GM19463 (cell line): ENCODE data around the gene CCNDBP1.
"Not testable (repeated sequence)": the region's sequence is repeated elsewhere in the genome, so short reads cannot be mapped to it uniquely, and the experiment has no call there.

ENCODE experiments used
- ATAC-seq: cut with Tn5 transposase; IDR thresholded peaks from one replicate; pipeline ENCODE4 v1.9.1; 2021; ENCODE audit warnings: mild to moderate bottlenecking, moderate library complexity; ENCODE audit not compliant: unreplicated experiment

CCNDBP1 gene

DNA sequence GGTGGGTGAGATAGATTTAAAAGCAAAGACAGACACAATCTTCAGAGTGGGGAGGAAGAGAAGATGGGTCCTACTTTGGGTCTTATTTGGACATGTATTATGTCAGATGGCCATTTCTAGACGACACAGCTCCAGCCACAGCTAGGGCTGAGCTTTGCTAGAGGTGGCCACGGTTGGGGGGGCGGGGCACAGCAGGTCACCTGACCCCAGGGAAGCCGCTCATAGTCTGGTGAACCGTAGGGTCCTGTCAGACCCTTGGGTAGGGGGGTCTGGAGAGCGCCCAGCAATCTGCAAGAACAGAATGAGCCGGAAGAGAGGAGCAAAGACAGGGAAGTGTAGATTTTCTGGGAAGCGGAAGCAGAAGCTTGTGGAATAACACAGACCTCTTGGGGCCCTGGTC is 29.0 kb downstream of the CCNDBP1 start:
- ATAC-seq: no peak

DNA sequence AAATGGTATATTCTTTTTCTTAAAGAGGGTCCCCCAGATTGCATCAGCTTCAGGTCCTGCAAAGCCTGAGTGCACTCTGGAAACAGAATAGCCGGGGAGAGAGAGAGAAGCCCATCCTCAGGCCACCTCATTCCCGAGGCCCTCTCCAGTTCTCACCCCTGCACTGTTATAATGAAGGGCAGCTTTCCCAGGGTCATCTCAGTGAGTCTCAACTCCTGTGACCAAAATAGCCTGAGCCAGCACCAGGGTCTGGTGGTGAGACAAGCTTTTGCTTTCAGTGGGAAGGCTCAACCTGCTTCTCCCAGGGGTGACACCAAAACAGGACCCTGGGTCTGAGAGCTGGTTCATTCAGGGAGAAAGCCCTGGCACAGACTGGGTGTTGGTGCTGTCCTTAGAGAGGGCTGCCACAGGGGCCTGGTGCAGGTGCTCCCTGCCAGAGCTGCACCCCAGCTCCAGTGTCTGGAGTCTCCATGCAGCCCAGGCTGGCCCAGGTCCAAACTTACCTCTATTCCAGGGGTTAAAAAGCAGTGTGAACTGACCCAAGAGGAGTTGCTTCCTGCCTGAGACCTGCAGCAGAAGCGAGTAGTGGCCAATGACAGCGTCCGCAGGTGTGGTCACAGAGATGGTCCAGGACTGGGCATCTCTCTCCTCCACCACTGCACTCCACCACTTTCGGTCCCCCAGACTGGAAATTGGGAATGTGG is 29.5 kb downstream of the CCNDBP1 start:
- ATAC-seq: no peak

DNA sequence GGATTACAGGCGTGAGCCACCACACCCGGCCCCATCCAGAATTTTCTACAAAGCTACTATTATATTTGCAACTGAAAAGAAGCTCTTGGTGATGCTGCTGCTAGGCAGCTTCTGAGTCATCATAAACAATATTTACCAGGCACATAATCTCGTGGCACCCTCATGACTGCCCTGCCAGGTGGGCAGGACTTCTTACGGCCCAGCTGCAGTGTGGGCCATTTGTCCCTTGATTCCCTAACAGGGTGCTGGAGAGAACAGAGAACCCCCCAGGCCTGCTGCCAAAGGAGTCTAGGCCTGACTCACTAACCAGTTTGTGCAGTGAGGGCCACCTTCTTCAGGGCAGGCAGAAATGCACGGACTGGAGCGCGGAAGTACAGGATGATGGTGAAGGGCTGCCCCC is 30.8 kb downstream of the CCNDBP1 start:
- no peak for ATAC-seq

DNA sequence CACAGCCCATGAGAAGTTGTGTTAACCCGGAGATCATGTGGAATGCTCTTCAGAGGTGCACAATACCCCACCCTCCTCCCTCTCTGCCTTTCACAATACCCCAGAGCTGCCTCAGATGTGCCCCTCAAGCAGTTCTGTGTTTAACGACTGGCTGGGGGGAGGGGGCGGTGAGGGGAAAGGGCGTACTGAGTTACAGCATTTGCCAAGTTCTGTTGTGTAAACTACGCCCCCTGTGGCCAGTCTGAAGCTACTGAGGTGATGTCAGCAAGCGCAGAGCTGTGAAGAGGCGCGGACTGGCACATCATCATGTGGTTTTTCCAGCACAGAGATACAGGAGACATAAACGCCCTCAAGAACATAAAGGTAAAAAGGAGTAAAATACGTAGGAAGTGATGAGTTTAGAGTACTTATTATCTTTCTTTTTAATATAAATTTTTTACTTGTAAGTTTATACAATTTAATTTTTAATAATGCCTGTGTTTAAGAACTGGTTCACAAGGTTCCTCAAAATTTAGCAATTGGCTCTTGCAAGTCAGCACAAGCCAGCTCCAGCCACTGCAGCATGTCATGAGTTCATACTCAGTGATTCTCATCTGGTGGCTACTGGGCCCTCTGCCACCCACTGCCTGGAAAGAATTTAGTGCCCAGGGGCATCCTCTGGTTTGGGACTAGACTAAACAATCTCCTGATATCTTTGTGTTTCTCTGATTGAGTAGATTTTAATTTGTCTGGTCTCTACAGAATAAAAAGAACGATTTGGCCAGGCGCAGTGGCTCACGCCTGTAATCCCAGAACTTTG is 33.9 kb downstream of the CCNDBP1 start:
- ATAC-seq: no peak

DNA sequence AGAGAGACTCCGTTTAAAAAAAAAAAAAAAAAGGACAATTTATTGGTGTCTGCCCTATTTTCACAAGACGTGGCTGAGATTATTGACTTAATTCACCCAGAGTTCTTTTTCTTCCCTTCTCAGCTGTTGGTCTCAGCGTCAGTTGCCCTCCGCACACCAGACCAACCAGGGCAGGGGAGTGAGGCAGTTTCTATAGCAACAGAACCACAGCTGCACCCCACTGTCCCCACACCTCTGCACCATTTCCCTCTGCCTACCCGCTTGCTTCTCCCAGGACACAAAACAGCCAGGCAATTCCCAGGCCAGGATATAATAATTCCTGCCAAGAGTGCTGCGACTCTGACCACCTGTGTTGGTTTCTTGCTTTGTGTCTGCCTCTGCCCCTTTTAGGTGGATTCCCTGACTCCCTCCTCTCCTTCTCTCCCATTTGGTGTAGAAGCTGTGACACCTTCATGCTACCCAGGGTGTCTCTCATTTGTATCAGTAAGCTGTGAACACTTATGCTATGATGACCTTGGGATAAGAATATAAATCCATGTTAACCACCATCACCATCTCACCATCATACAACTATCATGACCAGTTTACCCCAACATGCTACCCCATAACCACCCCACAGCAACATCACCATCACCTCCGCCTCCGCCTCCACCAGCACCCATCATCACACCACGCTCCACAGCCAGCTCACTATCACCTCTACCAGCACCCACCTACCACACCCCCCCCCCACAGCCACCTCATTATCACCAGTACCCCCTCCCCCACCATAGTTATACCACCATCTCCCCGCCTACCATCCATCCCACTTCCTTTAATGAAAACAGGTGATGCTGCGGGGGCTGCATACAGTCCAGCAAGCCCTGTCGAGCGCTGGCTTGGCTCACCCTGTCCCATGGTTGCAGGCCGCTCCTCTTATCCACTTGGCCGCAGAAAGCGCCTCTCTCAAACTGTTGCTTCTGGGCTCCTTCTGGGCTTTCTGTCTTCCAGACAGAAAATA is 35.0 kb downstream of the CCNDBP1 start:
- no peak for ATAC-seq

DNA sequence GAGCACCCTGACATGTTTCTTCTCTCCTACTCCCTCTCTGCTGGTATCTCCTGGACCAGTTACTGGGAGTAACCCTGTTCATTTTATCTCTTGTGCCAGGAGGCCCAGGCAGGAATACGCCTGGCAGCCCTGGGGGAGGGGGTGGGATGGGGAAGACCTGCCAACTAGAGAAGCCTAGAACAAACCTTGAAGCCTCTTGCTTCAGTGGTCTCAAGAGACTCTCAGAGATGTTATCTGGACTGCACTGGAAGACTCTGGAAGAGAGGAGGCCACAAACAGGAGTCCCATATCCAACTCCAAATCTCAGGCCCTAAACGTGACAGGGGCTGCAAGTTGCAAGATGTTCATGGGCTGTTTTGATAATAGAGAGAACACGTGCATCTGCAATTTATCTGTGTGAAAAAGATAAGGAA is 35.8 kb downstream of the CCNDBP1 start, which contains the start of gene EPB42:
Gene EPB42 (minus strand): TSS at position 28 of the 413 bp plus-strand sequence. CDS start 193 bp downstream, outside the sequence.
- ATAC-seq: no peak

DNA sequence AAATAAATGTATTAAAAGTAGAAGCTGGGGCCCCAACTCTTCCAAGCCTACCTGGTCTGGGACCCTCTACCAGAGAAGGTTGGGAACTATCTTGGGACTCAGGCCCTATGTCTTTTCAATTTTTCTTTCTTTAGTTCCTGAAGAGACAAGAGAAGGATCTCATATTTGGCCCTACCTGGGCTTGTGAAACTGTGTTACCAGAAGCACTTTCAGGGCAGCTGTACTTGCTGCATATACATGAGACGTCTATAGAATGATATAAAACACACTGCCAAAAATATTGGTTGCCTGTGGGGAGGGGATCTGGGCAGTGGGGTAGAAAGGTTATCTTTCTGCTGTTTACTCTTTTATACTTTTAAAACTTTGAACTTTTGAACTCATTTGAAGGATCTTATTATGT is 36.2 kb downstream of the CCNDBP1 start:
- no peak for ATAC-seq

DNA sequence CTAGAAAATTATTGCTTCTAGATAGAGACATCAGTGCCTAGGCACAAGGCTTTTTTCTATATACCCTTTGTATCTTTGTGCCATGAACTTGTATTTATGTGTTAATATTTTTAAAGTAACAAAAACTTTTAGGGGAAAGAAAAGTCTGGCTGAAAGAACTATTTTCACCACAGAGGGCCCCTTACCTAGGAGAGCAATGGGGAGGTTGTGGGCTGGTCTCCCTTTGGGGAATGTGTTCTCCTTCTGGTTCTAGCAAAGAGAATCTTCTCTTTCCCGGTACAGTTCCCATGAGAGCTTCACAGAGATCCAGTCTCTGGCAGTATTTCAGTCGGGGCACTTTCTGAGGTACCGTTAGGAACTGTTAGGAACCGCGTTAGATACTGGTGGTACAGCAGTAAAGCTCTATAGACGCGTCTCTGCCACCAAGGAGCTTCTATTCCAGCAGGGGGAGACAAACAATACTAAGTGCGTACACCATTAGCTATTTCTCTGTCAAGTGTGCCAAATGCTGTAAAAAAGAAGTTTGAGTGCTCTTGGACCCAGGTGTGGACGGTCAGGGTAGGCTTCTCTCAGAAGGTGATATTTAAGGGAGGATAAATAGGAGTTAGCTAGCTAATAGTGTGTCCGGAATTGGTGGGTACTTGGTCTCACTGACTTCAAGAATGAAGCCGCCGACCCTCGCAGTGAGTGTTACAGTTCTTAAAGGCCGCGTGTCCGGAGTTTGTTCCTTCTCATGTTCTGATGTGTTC is 40.2 kb downstream of the CCNDBP1 start:
- no peak for ATAC-seq

DNA sequence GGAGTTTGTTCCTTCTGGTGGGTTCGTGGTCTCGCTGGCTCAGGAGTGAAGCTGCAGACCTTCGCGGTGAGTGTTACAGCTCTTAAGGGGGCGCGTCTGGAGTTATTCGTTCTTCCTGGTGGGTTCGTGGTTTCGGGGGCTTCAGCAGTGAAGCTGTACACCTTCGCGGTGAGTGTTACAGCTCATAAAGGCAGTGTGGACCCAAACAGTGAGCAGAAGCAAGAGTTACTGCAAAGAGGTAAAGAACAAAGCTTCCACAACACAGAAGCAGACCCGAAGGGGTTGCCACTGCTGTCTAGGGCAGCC is 40.7 kb downstream of the CCNDBP1 start:
- ATAC-seq: not testable (repeated sequence)

DNA sequence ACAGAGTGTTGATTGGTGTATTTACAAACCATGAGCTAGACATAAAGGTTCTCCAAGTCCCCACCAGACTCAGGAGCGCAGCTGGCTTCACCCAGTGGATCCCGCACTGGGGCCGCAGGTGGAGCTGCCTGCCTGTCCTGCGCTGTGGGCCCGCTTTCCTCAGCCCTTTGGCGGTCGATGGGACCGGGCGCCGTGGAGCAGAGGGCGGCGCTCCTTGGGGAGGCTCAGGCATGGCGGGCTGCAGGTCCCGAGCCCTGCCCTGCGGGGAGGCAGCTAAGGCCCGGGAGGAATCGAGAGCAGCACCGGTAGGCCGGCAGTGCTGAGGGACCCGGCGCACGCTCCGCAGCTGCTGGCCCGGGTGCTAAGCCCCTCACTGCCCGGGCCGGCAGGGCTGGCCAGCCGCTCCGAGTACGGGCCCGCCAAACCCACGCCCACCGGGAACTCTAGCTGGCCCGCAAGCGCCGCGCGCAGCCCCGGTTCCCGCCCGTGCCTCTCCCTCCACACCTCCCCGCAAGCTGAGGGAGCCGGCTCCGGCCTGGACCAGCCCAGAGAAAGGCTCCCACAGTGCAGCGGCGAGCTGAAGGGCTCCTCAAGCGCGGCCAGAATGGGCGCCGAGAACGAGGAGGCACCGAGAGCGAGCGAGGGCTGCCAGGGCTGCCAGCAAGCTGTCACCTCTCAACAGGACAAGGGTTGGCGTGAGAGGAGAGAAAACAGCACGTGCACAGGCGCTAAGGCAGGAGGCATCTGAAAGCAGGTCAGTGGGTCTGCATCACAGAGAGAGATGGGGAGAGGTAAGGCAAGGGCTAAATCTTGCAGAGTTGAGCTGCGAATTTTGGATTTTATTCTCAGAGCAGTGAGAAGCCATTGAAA is 41.5 kb downstream of the CCNDBP1 start:
- no peak for ATAC-seq

DNA sequence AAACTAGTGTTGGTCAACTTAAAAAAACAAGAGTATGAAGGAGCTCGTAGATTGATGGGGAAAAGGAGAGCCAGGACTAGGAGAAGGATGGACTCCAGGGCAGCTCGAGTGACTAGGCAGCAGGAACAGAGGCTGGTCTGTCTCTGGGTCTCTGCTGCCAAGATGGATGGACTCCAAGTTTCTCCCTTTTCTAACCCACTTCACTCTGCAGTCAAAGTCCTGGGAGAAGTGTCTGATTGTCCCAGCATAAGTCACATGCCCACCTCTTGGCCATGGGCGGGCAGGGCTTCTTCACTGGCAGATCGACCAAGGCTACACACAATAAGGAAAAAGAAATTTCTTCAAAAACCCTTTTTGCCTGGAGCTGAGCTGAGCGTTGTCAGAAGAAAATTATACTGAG is 44.8 kb downstream of the CCNDBP1 start:
- ATAC-seq: no peak

DNA sequence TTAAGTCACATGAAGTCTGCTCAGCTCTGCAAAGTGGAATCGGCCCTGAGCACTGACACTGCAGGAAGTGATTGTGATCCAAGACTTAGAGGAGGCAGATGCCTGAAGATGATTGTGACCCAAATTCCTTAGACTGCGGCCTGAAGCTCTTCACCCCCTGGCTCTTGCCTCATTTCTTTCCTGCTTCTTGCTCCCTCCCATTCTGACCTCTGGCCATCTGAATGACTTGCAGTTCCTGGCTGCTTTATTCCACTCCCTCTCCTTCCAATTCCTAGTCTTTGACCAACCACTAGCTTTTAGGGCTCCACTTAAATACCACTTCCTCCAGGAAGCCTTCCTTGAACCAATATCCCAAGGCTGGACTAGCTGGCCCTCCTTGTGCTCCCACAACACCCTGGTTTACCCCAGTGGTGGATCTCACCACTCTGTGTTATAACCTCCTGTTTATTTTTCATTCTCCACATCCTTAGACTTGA is 45.5 kb downstream of the CCNDBP1 start:
- ATAC-seq: no peak

DNA sequence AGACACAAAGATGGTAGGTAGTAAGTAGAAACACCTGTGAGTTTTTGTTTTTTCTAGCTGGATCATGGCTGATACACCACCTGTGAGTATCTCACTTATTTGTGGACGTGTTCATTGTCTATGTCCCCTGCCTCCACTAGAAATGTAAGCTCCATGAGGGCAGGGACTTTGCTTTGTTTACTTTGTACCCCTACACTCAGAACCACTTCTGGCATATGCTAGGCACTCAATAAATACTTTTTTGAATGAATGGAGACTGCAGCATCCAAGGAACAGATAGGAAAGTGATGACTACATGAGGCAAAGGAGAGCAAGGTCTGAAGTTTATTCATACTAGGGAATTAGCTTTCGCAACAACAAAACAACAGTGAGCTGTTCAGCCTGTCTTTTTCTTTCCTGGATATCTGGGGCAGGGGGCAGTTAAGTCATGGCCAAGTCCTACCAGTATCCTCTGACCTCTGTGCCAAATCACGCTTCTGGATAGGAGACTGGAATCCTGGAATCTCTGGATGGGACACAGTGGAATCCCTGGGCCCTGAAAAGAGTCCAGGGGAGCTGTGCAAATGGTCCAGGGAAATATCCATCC is 47.2 kb downstream of the CCNDBP1 start:
- ATAC-seq: no peak

DNA sequence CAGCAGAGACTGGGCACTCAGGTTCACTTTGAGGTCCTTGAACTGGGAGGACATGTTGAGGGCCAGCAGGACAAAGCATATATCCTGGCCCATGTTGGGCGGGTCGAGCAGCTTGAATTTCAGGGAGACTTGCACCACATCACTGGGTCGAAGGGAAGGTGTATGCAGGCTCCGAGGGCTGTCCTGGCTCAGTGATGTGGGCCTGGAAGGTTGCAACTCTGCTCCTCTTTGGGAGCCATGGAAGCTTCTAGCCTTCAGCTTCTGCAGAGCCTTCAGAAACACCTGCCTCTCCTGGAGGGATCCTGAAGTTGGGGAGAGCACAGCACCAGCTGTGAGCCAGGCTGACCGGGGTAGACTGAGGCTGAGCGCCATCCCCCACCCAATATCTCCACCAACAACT is 50.3 kb downstream of the CCNDBP1 start:
- ATAC-seq: no peak

DNA sequence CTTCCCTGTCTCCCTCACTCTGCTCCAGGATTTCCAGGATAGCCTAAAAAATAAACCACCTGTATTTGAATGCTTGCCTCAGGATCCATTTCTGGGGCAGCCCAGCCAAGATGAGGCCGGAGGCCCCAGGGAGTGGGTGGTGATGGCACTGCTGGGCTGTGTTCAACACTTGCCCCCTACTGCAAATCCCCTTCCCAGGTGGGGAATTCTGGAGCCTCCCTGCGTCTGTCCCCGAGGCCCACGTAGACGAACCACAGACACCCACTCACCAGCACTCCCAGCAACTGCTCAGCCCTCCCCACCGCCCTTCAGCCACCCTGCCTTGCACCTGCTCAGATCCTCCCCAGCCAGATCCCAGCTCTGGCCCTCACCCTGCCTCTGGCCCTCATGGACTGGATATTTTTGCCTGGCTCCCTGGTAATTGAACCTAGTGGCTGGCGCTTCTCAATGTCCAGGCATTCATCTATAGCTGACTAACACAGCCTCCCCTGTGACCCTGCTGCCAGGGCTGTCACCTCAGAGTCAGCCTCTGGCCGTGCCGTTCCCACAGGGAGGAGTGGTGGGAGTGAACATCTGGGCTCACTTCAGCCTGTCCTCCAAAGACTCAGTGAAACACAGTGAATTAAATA is 52.8 kb downstream of the CCNDBP1 start:
- ATAC-seq: no peak

DNA sequence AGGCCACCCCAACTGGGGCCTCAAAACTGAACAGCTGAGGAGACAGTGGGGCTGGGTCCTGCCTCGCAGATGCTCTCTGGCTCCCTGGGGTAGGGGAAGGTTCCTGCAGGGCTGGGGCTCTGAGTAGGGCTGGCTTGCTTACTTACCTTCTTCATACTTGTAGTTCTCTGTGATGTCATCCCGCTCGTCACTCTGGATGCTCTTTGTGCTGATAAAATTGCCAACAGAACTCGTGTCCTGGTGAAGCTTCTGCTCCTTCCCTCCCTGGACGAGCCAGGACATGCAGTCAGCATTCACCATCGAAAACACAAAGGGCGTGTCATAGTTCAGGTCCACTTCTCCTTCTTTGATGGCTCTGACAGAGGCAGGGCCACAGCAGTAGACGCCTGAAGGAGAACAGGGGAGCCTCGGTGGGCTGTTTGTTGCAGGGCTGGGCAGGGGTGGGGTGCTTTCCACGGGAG is 53.5 kb downstream of the CCNDBP1 start:
- no peak for ATAC-seq

DNA sequence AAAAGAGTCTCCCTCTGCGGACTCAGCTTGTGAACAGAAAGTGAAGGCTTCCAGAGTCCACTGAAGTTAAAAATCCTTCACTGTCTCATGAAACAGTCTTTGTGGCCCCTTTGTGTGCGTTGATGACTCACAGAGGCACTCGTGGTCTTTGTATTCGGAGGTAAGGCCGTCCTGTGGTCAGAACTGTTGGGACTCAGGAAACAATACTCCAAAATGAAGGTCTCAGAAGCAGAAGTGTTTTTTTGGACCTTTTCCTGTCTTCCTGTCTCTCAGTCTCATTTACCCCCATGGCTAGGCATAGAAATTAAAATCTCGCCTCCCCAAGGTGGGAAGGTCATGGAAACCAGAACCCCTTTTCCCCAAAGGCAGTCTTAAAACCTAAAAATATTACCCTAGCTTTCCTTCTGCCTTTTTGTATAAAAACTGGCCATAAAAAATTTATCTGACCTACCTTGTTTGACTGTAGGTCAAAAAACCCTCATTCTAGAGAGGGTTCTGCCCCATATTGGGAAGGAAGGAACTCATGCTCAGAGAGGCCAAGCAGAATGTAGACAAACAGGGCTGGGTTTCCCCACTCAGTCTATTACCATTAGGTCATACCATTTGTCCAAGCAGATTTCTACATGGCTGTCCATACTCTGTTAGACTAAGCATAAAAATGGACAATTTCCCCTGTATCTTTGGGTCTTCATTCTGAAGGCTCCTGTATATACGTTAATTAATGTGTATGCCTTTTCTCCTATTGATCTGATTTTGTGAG is 54.7 kb downstream of the CCNDBP1 start:
- ATAC-seq: peak; percentile 53

DNA sequence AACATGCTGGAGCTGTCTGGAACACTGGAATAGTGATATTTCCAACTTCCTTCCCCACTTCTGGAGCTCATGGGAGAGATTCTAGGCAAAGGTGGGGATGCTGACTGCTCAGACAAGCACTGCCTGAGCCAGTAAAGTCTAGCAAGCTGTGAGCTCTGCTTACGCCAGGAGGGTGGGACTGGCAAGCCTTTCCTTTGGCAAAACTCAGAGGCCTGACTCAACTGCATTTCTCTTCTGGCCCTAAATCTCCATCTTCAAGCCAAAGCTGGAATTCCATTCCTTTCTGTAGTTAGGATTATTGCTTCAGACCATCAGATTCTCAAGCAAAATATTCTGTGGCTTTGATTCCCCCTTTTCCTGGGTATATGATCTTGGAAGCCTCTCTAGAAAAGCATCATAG is 55.9 kb downstream of the CCNDBP1 start:
- ATAC-seq: no peak
